ENCODE data around the gene AKIRIN2. TPM values are rescaled to one million over a fixed set of nuclear protein-coding genes. Genes with fewer than 3 reads are reported as not detected.
"Not testable (repeated sequence)": the region's sequence is repeated elsewhere in the genome, so short reads cannot be mapped to it uniquely, and the experiment has no call there.

Gene AKIRIN2
- total and polyA plus RNA-seq, 12 donors: 14.8 to 56.0 (median 43.1) TPM

DNA sequence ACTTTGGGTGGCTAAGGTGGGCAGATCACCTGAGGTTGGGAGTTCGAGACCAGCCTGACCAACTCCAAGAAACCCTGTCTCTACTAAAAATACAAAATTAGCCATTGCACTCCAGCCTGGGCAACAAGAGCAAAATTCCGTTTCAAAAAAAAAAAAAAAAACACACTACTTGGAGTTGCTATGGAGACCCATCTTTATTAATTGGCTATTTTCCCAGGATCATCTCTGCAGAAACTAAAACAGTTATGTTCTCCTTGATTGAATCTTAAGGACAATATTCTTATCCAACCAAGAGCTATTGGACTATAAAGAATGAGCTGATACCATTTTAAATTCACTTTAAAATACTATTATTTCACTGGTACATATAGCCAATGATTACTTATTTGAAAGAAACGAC is 14.7 kb downstream of the AKIRIN2 start:
- DNase-seq (no peak), ATAC-seq (peak in 1 of 8 donors; percentile 14)
- peaks cover 0 to 6% (median 0%) of the 10 kb centered on the region in 11 donors for H3K9me3 ChIP-seq
- H3K27me3 ChIP-seq: no peaks in the 10 kb centered on the region
- H3K4me3 ChIP-seq: no peak overlapping the region
- no peak for TF ChIP-seq CTCF (IDR thresholded peaks at IDR 0.05)
- intact Hi-C loops (cut with DNase I): no loop called here
- H3K36me3 ChIP-seq: peaks cover 0 to 9% (median 0%) of the 10 kb centered on the region in 9 donors
- WGBS, 2 donors: 64 to 70% methylated on average over 3 of the region's 3 CpGs
- peaks cover 0 to 97% (median 81%) of the 10 kb centered on the region in 9 donors for H3K4me1 ChIP-seq
- peak overlapping the region in 1 of 10 donors; percentile 11 for H3K27ac ChIP-seq

DNA sequence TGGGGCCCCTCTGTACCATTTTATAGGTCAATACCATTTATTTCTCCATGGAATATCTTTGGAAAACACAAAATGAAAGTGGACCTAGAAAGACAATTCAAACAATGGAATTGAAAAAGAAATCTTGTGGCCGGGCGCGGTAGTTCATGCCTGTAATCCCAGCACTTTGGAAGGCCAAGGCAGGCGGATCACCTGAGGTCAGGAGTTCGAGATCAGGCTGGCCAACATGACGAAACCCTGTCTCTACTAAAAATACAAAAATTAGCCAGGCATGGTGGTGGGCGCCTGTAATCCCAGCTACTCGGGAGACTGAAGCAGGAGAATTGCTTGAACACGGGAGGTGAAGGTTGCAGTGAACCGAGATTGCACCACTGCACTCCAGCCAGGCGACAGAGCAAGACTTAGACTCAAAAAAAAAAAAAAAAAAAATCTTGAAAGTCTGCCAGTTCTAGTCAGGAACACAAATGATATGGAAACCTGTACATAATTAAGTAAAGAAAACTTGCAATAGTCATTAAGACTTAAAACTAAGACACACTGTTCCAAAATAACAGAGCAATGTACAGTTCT is 15.3 kb downstream of the AKIRIN2 start:
- intact Hi-C loops (cut with DNase I); ATAC-seq; DNase-seq; H3K9me3 ChIP-seq; H3K27me3 ChIP-seq; H3K4me3 ChIP-seq: not testable (repeated sequence)
- WGBS, 2 donors: 80 to 82% methylated on average over 11 of the region's 11 CpGs
- peak overlapping the region in 1 of 10 donors; percentile 11 for H3K27ac ChIP-seq
- H3K36me3 ChIP-seq: peaks cover 0 to 11% (median 0%) of the 10 kb centered on the region in 9 donors
- H3K4me1 ChIP-seq: peaks cover 0 to 97% (median 81%) of the 10 kb centered on the region in 9 donors

DNA sequence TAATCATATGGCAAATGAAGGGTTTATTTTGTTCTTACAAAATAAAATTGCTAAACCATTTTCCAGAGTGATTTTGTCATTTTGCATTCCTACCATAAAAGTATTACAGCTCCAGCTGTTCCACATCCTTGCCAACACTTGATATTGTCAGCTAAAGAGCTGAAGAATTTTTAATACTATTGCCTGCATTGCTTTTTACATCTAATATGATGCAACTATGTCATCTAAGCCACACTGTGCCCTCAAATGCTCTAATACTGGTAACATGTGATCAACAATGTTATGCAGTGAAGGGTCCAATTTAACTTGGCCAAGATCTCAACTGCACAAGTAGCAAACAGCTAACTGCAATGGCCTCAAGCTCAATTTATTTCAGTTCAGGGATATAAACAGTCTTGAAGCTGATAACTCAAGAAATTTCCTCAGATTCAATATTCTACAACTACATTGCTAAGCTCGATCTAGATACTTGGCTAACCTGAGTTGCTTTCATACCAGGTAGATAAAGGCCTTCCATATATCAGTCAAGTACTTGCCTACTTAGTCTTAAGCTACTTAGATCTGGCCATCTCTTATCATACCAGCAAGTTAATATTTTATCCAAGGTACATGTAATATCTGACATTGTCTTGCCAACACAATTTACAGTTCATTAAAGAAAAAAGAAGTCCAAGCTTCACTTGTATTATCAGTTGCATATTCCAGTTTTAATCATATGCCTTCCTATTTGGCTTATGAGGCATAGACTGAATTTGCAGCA is 17.0 kb downstream of the AKIRIN2 start:
- H3K36me3 ChIP-seq: peaks cover 0 to 27% (median 0%) of the 10 kb centered on the region in 9 donors
- peaks cover 0 to 6% (median 0%) of the 10 kb centered on the region in 11 donors for H3K9me3 ChIP-seq
- peak in 1 of 8 donors; percentile 43 for ATAC-seq
- H3K27ac ChIP-seq: no peak overlapping the region
- DNase-seq: no peak
- H3K27me3 ChIP-seq: no peaks in the 10 kb centered on the region
- H3K4me1 ChIP-seq: peaks cover 0 to 97% (median 74%) of the 10 kb centered on the region in 9 donors
- H3K4me3 ChIP-seq: no peak overlapping the region
- TF ChIP-seq CTCF (IDR thresholded peaks at IDR 0.05): no peak
- 91 to 97% methylated on average over 1 of the region's 1 CpG for WGBS, 2 donors
- intact Hi-C loops (cut with DNase I): no loop called here

DNA sequence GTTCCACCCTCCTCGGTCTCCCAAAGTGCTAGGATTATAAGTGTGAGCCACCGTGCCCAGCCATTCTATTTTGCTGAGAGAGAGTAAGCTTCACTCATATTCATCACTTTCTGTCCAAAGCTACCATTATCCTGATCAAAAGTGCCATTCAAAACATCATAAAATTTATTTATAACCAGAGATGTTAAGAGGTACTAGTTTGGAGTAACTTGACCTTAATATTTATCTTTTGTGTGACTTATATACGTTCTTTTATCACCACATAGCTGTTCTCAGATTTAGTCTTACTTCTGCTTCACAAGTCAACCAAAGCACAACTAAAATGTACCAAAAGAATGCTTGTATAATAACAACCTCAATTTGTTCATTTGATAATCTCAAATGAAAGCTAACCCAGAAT is 18.1 kb downstream of the AKIRIN2 start:
- TF ChIP-seq CTCF (IDR thresholded peaks at IDR 0.05): no peak
- H3K27ac ChIP-seq: no peak overlapping the region
- peaks cover 0 to 32% (median 6%) of the 10 kb centered on the region in 9 donors for H3K36me3 ChIP-seq
- H3K4me1 ChIP-seq: peaks cover 0 to 88% (median 62%) of the 10 kb centered on the region in 9 donors
- no peaks in the 10 kb centered on the region for H3K27me3 ChIP-seq
- no peak overlapping the region for H3K4me3 ChIP-seq
- WGBS, 2 donors: 71 to 80% methylated on average over 3 of the region's 3 CpGs
- ATAC-seq: no peak
- peaks cover 0 to 6% (median 0%) of the 10 kb centered on the region in 11 donors for H3K9me3 ChIP-seq
- intact Hi-C loops (cut with DNase I): no loop called here
- DNase-seq: no peak
